Measurements from ENCODE around the gene MSI1.

Gene MSI1

GRCh38 chr12:120376934-120377572 is 8.1 kb upstream of the MSI1 start:
- DNase-seq, result no peak

- DNase-seq, result no peak
Measured at GRCh38 chr12:120376416-120376815, 7.5 kb upstream of the MSI1 start.

- DNase-seq, result no peak
Measured at GRCh38 chr12:120376009-120376408, 7.0 kb upstream of the MSI1 start.

- DNase-seq, result no peak
Measured at GRCh38 chr12:120373683-120374082, 4.7 kb upstream of the MSI1 start.

GRCh38 chr12:120370343-120371243 is 1.6 kb upstream of the MSI1 start:
- no peak for DNase-seq

- DNase-seq, result no peak
Measured at GRCh38 chr12:120369603-120370342, 809 bp upstream of the MSI1 start.

- DNase-seq, result no peak
Measured at GRCh38 chr12:120367924-120368788, 808 bp downstream of the MSI1 start.

- no peak for DNase-seq
Measured at GRCh38 chr12:120367233-120367923, 1.6 kb downstream of the MSI1 start.

GRCh38 chr12:120366845-120367232 is 2.1 kb downstream of the MSI1 start:
- no peak for DNase-seq

GRCh38 chr12:120366341-120366705 is 2.6 kb downstream of the MSI1 start:
- no peak for DNase-seq

GRCh38 chr12:120365675-120366340 is 3.2 kb downstream of the MSI1 start:
- no peak for DNase-seq

- DNase-seq, result no peak
Measured at GRCh38 chr12:120364487-120364886, 4.5 kb downstream of the MSI1 start.

- DNase-seq, result no peak
Measured at GRCh38 chr12:120363274-120363855, 5.6 kb downstream of the MSI1 start.

GRCh38 chr12:120362516-120363273 is 6.3 kb downstream of the MSI1 start:
- no peak for DNase-seq

- no peak for DNase-seq
Measured at GRCh38 chr12:120361506-120362208, 7.3 kb downstream of the MSI1 start.

- no peak for DNase-seq
Measured at GRCh38 chr12:120359128-120359527, 9.8 kb downstream of the MSI1 start.

- DNase-seq, result no peak
Measured at GRCh38 chr12:120358412-120359100, 10.4 kb downstream of the MSI1 start.

GRCh38 chr12:120357104-120357503 is 11.9 kb downstream of the MSI1 start:
- no peak for DNase-seq

GRCh38 chr12:120356567-120357030 is 12.4 kb downstream of the MSI1 start:
- peak; percentile 70 for DNase-seq
